Measurements from ENCODE around the gene RAVER1. TPM values are rescaled to one million over a fixed set of nuclear protein-coding genes. Genes with fewer than 3 reads are reported as not detected.

Gene RAVER1
- total RNA-seq, 1 experiment from 2014 or later: 13.2 TPM

Small RNA genes lying within 50 kb of the gene (small RNA-seq; reads per million reads assigned to genes)
- gene AC011511.1 (not detected), gene AC011511.4 (not detected)

Other genes with a start within 250 kb of the RAVER1 start
- 29.0 and 55.3 TPM in 2 replicates for gene SHFL, start 247.2 kb downstream of the RAVER1 start, total RNA-seq (2014; rRNA removed; shearing (Covaris generic); ENCODE audit: low replicate concordance)
- 7.3 and 8.3 TPM in 2 replicates for gene ANGPTL6, start 230.9 kb downstream of the RAVER1 start, total RNA-seq (2014; rRNA removed; shearing (Covaris generic); ENCODE audit: low replicate concordance)
- 30.4 and 77.1 TPM in 2 replicates for gene PPAN, start 227.2 kb downstream of the RAVER1 start, total RNA-seq (2014; rRNA removed; shearing (Covaris generic); ENCODE audit: low replicate concordance)
- gene P2RY11, start 221.8 kb downstream of the RAVER1 start, total RNA-seq (2014; rRNA removed; shearing (Covaris generic); ENCODE audit: low replicate concordance): 1.7 and 6.1 TPM in 2 replicates
- gene EIF3G, start 213.6 kb downstream of the RAVER1 start, total RNA-seq (2014; rRNA removed; shearing (Covaris generic); ENCODE audit: low replicate concordance): 281 and 602 TPM in 2 replicates
- 94.9 and 145 TPM in 2 replicates for gene DNMT1, start 138.6 kb downstream of the RAVER1 start, total RNA-seq (2014; rRNA removed; shearing (Covaris generic); ENCODE audit: low replicate concordance)
- 65.1 and 67.6 TPM in 2 replicates for gene S1PR2, start 102.2 kb downstream of the RAVER1 start, total RNA-seq (2014; rRNA removed; shearing (Covaris generic); ENCODE audit: low replicate concordance)
- 78.6 and 136 TPM in 2 replicates for gene MRPL4, start 81.3 kb downstream of the RAVER1 start, total RNA-seq (2014; rRNA removed; shearing (Covaris generic); ENCODE audit: low replicate concordance)
- 1.8 and 5.1 TPM in 2 replicates for gene ICAM1, start 62.4 kb downstream of the RAVER1 start, total RNA-seq (2014; rRNA removed; shearing (Covaris generic); ENCODE audit: low replicate concordance)
- not detected in 2 replicates for gene ICAM4, start 46.6 kb downstream of the RAVER1 start, total RNA-seq (2014; rRNA removed; shearing (Covaris generic); ENCODE audit: low replicate concordance)
- 4.5 and 9.1 TPM in 2 replicates for gene ICAM5, start 43.6 kb downstream of the RAVER1 start, total RNA-seq (2014; rRNA removed; shearing (Covaris generic); ENCODE audit: low replicate concordance)
- 5.3 and 7.1 TPM in 2 replicates for gene ZGLP1, start 23.7 kb downstream of the RAVER1 start, total RNA-seq (2014; rRNA removed; shearing (Covaris generic); ENCODE audit: low replicate concordance)
- gene FDX2, start 17.5 kb downstream of the RAVER1 start, total RNA-seq (2014; rRNA removed; shearing (Covaris generic); ENCODE audit: low replicate concordance): 11.9 and 23.2 TPM in 2 replicates
- gene ICAM3, start 6.1 kb upstream of the RAVER1 start, total RNA-seq (2014; rRNA removed; shearing (Covaris generic); ENCODE audit: low replicate concordance): 92.1 and 206 TPM in 2 replicates
- 108 and 158 TPM in 2 replicates for gene TYK2, start 47.0 kb upstream of the RAVER1 start, total RNA-seq (2014; rRNA removed; shearing (Covaris generic); ENCODE audit: low replicate concordance)
- gene CDC37, start 70.0 kb upstream of the RAVER1 start, total RNA-seq (2014; rRNA removed; shearing (Covaris generic); ENCODE audit: low replicate concordance): 86.3 and 225 TPM in 2 replicates
- 2.6 and 2.9 TPM in 2 replicates for gene PDE4A, start 87.0 kb upstream of the RAVER1 start, total RNA-seq (2014; rRNA removed; shearing (Covaris generic); ENCODE audit: low replicate concordance)
- gene KEAP1, start 169.8 kb upstream of the RAVER1 start, total RNA-seq (2014; rRNA removed; shearing (Covaris generic); ENCODE audit: low replicate concordance): 25.0 and 53.9 TPM in 2 replicates
- gene S1PR5, start 183.9 kb upstream of the RAVER1 start, total RNA-seq (2014; rRNA removed; shearing (Covaris generic); ENCODE audit: low replicate concordance): not detected in 2 replicates
- gene ATG4D, start 210.4 kb upstream of the RAVER1 start, total RNA-seq (2014; rRNA removed; shearing (Covaris generic); ENCODE audit: low replicate concordance): 7.0 and 15.2 TPM in 2 replicates
- 30.0 and 41.7 TPM in 2 replicates for gene KRI1, start 232.5 kb upstream of the RAVER1 start, total RNA-seq (2014; rRNA removed; shearing (Covaris generic); ENCODE audit: low replicate concordance)
- 2.3 and 3.7 TPM in 2 replicates for gene CDKN2D, start 235.4 kb upstream of the RAVER1 start, total RNA-seq (2014; rRNA removed; shearing (Covaris generic); ENCODE audit: low replicate concordance)